Measurements from ENCODE around the gene ADGRF3.
"Not testable (repeated sequence)": the region's sequence is repeated elsewhere in the genome, so short reads cannot be mapped to it uniquely, and the experiment has no call there.

ADGRF3 gene

GRCh38 chr2:26314243-26314642, 32.3 kb downstream of the ADGRF3 start:
- DNase-seq, result peak; percentile 18

- no peak for DNase-seq
These were observed 33.1 kb downstream of the ADGRF3 start for GRCh38 chr2:26313446-26313845.

- DNase-seq, result no peak
These were observed 34.1 kb downstream of the ADGRF3 start for GRCh38 chr2:26312471-26312870.

- DNase-seq, result no peak
These were observed 36.7 kb downstream of the ADGRF3 start for GRCh38 chr2:26309921-26310320.

GRCh38 chr2:26305540-26305939, 41.0 kb downstream of the ADGRF3 start:
- DNase-seq, result no peak

- not testable (repeated sequence) for DNase-seq
These were observed 41.5 kb downstream of the ADGRF3 start for GRCh38 chr2:26305094-26305493.

GRCh38 chr2:26302846-26303245, 43.7 kb downstream of the ADGRF3 start:
- DNase-seq, result no peak

GRCh38 chr2:26300234-26300925, 46.2 kb downstream of the ADGRF3 start:
- DNase-seq, result no peak

GRCh38 chr2:26299471-26300101, 47.0 kb downstream of the ADGRF3 start:
- DNase-seq, result no peak

- DNase-seq, result no peak
These were observed 47.8 kb downstream of the ADGRF3 start for GRCh38 chr2:26298638-26299393.

- DNase-seq, result no peak
These were observed 48.3 kb downstream of the ADGRF3 start for GRCh38 chr2:26298286-26298637.

- no peak for DNase-seq
These were observed 49.5 kb downstream of the ADGRF3 start for GRCh38 chr2:26297061-26297460.

GRCh38 chr2:26295511-26295910, 51.1 kb downstream of the ADGRF3 start:
- DNase-seq, result no peak

- DNase-seq, result no peak
These were observed 53.9 kb downstream of the ADGRF3 start for GRCh38 chr2:26292646-26293045.

- no peak for DNase-seq
These were observed 56.6 kb downstream of the ADGRF3 start for GRCh38 chr2:26290001-26290400.

- no peak for DNase-seq
These were observed 60.7 kb downstream of the ADGRF3 start for GRCh38 chr2:26285931-26286330.

- DNase-seq, result no peak
These were observed 62.5 kb downstream of the ADGRF3 start for GRCh38 chr2:26284132-26284531.

GRCh38 chr2:26283606-26284005, 63.0 kb downstream of the ADGRF3 start:
- no peak for DNase-seq

GRCh38 chr2:26281226-26281625, 65.4 kb downstream of the ADGRF3 start:
- no peak for DNase-seq

- DNase-seq, result no peak
These were observed 66.7 kb downstream of the ADGRF3 start for GRCh38 chr2:26279886-26280285.

- no peak for DNase-seq
These were observed 69.9 kb downstream of the ADGRF3 start for GRCh38 chr2:26276484-26277227.

GRCh38 chr2:26274058-26274613, 72.5 kb downstream of the ADGRF3 start:
- no peak for DNase-seq

GRCh38 chr2:26273501-26273900, 73.1 kb downstream of the ADGRF3 start:
- no peak for DNase-seq

Measured in RPMI8226 (cell line).